ENCODE results near the gene UBE2G2.
A peak's percentile ranks its signal among the peaks of the same experiment; 100 is the strongest.

UBE2G2 gene

GRCh38 chr21:44724926-44725325 is 76.7 kb downstream of the UBE2G2 start:
- DNase-seq, result no peak

- no peak for DNase-seq
Measured at GRCh38 chr21:44724196-44724595, 77.4 kb downstream of the UBE2G2 start.

- DNase-seq, result peak in 1 of 4 experiments; percentile 8
Measured at GRCh38 chr21:44723177-44724131, 78.2 kb downstream of the UBE2G2 start.

GRCh38 chr21:44722731-44723130 is 78.9 kb downstream of the UBE2G2 start:
- DNase-seq, result no peak

GRCh38 chr21:44720170-44720569 is 81.5 kb downstream of the UBE2G2 start:
- DNase-seq, result no peak
